SU-DHL-6 (cell line): ENCODE results near the gene GHDC.

Experiments
- H2AFZ ChIP-seq: fragments of 200-600 bp; sonication (generic); 2 replicates; pipeline ENCODE4 v1.6.1; 2014; ENCODE audit warnings: low read depth, mild to moderate bottlenecking, moderate library complexity, mixed read lengths, antibody characterized with exemption, low read length; ENCODE audit not compliant: severe bottlenecking
- H3F3A ChIP-seq: fragments of 200-600 bp; shearing (Covaris generic); 2 replicates; pipeline ENCODE4 v1.6.0; 2016; ENCODE audit warnings: antibody characterized with exemption, mild to moderate bottlenecking; ENCODE audit not compliant: insufficient read depth
- H3K27ac ChIP-seq: fragments of 200-600 bp; sonication (generic); 2 replicates; pipeline ENCODE4 v1.5.1; 2016; ENCODE audit warnings: low read depth, mild to moderate bottlenecking, low read length, moderate library complexity, mixed read lengths
- H3K27me3 ChIP-seq: fragments of 200-600 bp; sonication (generic), shearing (Covaris generic); 2 replicates; pipeline ENCODE4 v1.6.0; 2014; ENCODE audit warnings: mild to moderate bottlenecking, low read length
- H3K36me3 ChIP-seq: fragments of 200-600 bp; sonication (generic); 2 replicates; pipeline ENCODE4 v1.6.1; 2014; ENCODE audit warnings: mild to moderate bottlenecking, low read length, mixed read lengths
- H3K4me2 ChIP-seq: fragments of 300-600, 200-600 bp; shearing (Covaris generic), sonication (generic); 2 replicates; pipeline ENCODE4 v1.6.0; 2014; ENCODE audit warnings: low read length, low read depth, mild to moderate bottlenecking; ENCODE audit not compliant: poor library complexity, severe bottlenecking
- H3K4me3 ChIP-seq: fragments of 200-600 bp; sonication (generic); 2 replicates; pipeline ENCODE4 v1.5.1; 2014; ENCODE audit warnings: antibody characterized with exemption, low read length, mild to moderate bottlenecking, mixed read lengths; ENCODE audit not compliant: insufficient read depth, poor library complexity, severe bottlenecking
- H3K79me2 ChIP-seq: fragments of 200-600 bp; sonication (generic); 2 replicates; pipeline ENCODE4 v1.6.1; 2014; ENCODE audit warnings: mild to moderate bottlenecking, low read length, moderate library complexity; ENCODE audit not compliant: insufficient read depth
- H3K9ac ChIP-seq: fragments of 200-600 bp; sonication (generic); 2 replicates; pipeline ENCODE4 v1.7.0; 2014; ENCODE audit warnings: mild to moderate bottlenecking, low read length
- H3K9me2 ChIP-seq: fragments of 200-600 bp; sonication (generic); replicated peaks from 2 replicates; pipeline ENCODE4 v1.6.1; 2014; ENCODE audit warnings: low read length; ENCODE audit not compliant: insufficient read depth
- H3K9me3 ChIP-seq: fragments of 200-600 bp; sonication (generic); 2 replicates; pipeline ENCODE4 v1.6.1; 2014; ENCODE audit warnings: low read length, mixed read lengths; ENCODE audit not compliant: insufficient read depth
- H4K20me1 ChIP-seq: fragments of 200-600 bp; sonication (generic); 2 replicates; pipeline ENCODE4 v1.6.1; 2014; ENCODE audit warnings: low read depth, mild to moderate bottlenecking, antibody characterized with exemption, low read length, moderate library complexity, mixed read lengths
- CTCF ChIP-seq: fragments of 200-600 bp; sonication (generic); IDR thresholded peaks from one replicate; pipeline ENCODE4 v1.5.1; 2017; ENCODE audit warnings: antibody characterized with exemption, mild to moderate bottlenecking, low read length, moderate library complexity; ENCODE audit not compliant: insufficient read depth, poor library complexity, severe bottlenecking
- EZH2phosphoT487 ChIP-seq: fragments of 200-600 bp; sonication (generic), shearing (Covaris generic); conservative IDR thresholded peaks from 2 replicates; pipeline ENCODE4 v1.6.1; 2018; ENCODE audit warnings: mild to moderate bottlenecking, antibody characterized with exemption, low read length, moderate library complexity, mixed read lengths

GHDC gene

GRCh38 chr17:42203354-42203753, 9.1 kb upstream of the GHDC start:
- H3K9me2 ChIP-seq = no peaks in the 10 kb centered on the region
- no peak overlapping the region for H2AFZ ChIP-seq
- TF ChIP-seq CTCF (no peak), EZH2phosphoT487 (no peak)
- H3K27ac ChIP-seq = no peak overlapping the region
- no peaks in the 10 kb centered on the region for H3K9me3 ChIP-seq
- no peaks in the 10 kb centered on the region for H3K79me2 ChIP-seq
- H3K36me3 ChIP-seq = no peaks in the 10 kb centered on the region
- no peaks in the 10 kb centered on the region for H3F3A ChIP-seq
- no peak overlapping the region for H3K4me2 ChIP-seq
- H3K4me3 ChIP-seq = no peak overlapping the region
- no peaks in the 10 kb centered on the region for H4K20me1 ChIP-seq
- no peak overlapping the region for H3K9ac ChIP-seq
- H3K27me3 ChIP-seq = no peaks in the 10 kb centered on the region

GRCh38 chr17:42202696-42203095, 8.4 kb upstream of the GHDC start:
- no peak overlapping the region for H3K4me3 ChIP-seq
- no peaks in the 10 kb centered on the region for H3F3A ChIP-seq
- no peak overlapping the region for H2AFZ ChIP-seq
- no peaks in the 10 kb centered on the region for H3K9me3 ChIP-seq
- H3K27me3 ChIP-seq = no peaks in the 10 kb centered on the region
- no peaks in the 10 kb centered on the region for H4K20me1 ChIP-seq
- H3K9ac ChIP-seq = no peak overlapping the region
- H3K4me2 ChIP-seq = no peak overlapping the region
- no peaks in the 10 kb centered on the region for H3K36me3 ChIP-seq
- TF ChIP-seq CTCF (no peak), EZH2phosphoT487 (no peak)
- H3K9me2 ChIP-seq = no peaks in the 10 kb centered on the region
- no peak overlapping the region for H3K27ac ChIP-seq
- H3K79me2 ChIP-seq = no peaks in the 10 kb centered on the region

- Histone ChIP-seq H3K79me2 (no peaks in the 10 kb centered on the region), H3K9me3 (no peaks in the 10 kb centered on the region), H3K4me3 (no peak overlapping the region), H2AFZ (no peak overlapping the region), H3K36me3 (no peaks in the 10 kb centered on the region), H3K27ac (no peak overlapping the region), H3F3A (no peaks in the 10 kb centered on the region), H3K9ac (no peak overlapping the region), H3K27me3 (no peaks in the 10 kb centered on the region), H4K20me1 (no peaks in the 10 kb centered on the region), H3K9me2 (no peaks in the 10 kb centered on the region), H3K4me2 (no peak overlapping the region)
- TF ChIP-seq CTCF (no peak), EZH2phosphoT487 (no peak)
Measured at GRCh38 chr17:42202159-42202558, 7.9 kb upstream of the GHDC start.

- no peak overlapping the region for H3K9ac ChIP-seq
- no peak overlapping the region for H3K27ac ChIP-seq
- no peak overlapping the region for H3K4me3 ChIP-seq
- no peaks in the 10 kb centered on the region for H4K20me1 ChIP-seq
- no peak overlapping the region for H2AFZ ChIP-seq
- H3K9me2 ChIP-seq = no peaks in the 10 kb centered on the region
- TF ChIP-seq CTCF = no peak
- no peaks in the 10 kb centered on the region for H3K27me3 ChIP-seq
- no peaks in the 10 kb centered on the region for H3K9me3 ChIP-seq
- no peaks in the 10 kb centered on the region for H3K36me3 ChIP-seq
- no peak overlapping the region for H3K4me2 ChIP-seq
- H3F3A ChIP-seq = no peaks in the 10 kb centered on the region
- no peaks in the 10 kb centered on the region for H3K79me2 ChIP-seq
Measured at GRCh38 chr17:42201458-42201772, 7.1 kb upstream of the GHDC start.
